T-helper 1 cell treated with Interleukin-12 subunit alpha and Interleukin-12 subunit beta and Interleukin-4 antibody, amounts not matched to agents 30 μg/mL and 1 μg/mL, for 36 hours (primary cell): ENCODE data around the gene ATXN8OS.
"Not testable (repeated sequence)": the region's sequence is repeated elsewhere in the genome, so short reads cannot be mapped to it uniquely, and the experiment has no call there.

Source experiments
- H3K27ac Mint-ChIP-seq: one replicate; pipeline ENCODE4 v1.8.0; 2021; ENCODE audit warnings: mild to moderate bottlenecking, mixed read lengths
- H3K27me3 Mint-ChIP-seq: one replicate; pipeline ENCODE4 v1.8.0; 2021; ENCODE audit warnings: low read depth, mixed read lengths
- H3K36me3 Mint-ChIP-seq: one replicate; pipeline ENCODE4 v1.8.0; 2021; ENCODE audit warnings: low read depth, mixed read lengths
- H3K4me1 Mint-ChIP-seq: one replicate; pipeline ENCODE4 v1.8.0; 2021; ENCODE audit warnings: low read depth, mixed read lengths
- H3K4me3 Mint-ChIP-seq: one replicate; pipeline ENCODE4 v1.8.0; 2021; ENCODE audit warnings: mild to moderate bottlenecking, moderate library complexity, mixed read lengths
- H3K9me3 Mint-ChIP-seq: one replicate; pipeline ENCODE4 v1.8.0; 2021; ENCODE audit warnings: mixed read lengths

The ATXN8OS gene

GRCh38 chr13:70107498-70108281, at the start of gene ATXN8OS:
Gene ATXN8OS, plus strand, starts transcription at chr13:70107826.
- no peaks in the 10 kb centered on the region for H3K27me3 Mint-ChIP-seq
- peaks cover 6% of the 10 kb centered on the region for H3K9me3 Mint-ChIP-seq
- H3K4me1 Mint-ChIP-seq: no peaks in the 10 kb centered on the region
- no peaks in the 10 kb centered on the region for H3K36me3 Mint-ChIP-seq
- no peak within 1 kb of the TSS for H3K27ac Mint-ChIP-seq
- no peak within 1 kb of the TSS for H3K4me3 Mint-ChIP-seq

GRCh38 chr13:70080012-70080411, 27.6 kb upstream of the ATXN8OS start:
- Mint-ChIP-seq H3K27ac (no peak overlapping the region), H3K27me3 (no peaks in the 10 kb centered on the region), H3K4me3 (no peak overlapping the region), H3K4me1 (no peaks in the 10 kb centered on the region), H3K9me3 (peaks cover 6% of the 10 kb centered on the region), H3K36me3 (no peaks in the 10 kb centered on the region)

- H3K4me1 Mint-ChIP-seq: no peaks in the 10 kb centered on the region
- H3K27me3 Mint-ChIP-seq: no peaks in the 10 kb centered on the region
- no peak overlapping the region for H3K27ac Mint-ChIP-seq
- no peak overlapping the region for H3K4me3 Mint-ChIP-seq
- H3K36me3 Mint-ChIP-seq: no peaks in the 10 kb centered on the region
- H3K9me3 Mint-ChIP-seq: peaks cover 15% of the 10 kb centered on the region
Observed at GRCh38 chr13:70087247-70087646, 20.4 kb upstream of the ATXN8OS start.

- Mint-ChIP-seq H3K27me3 (no peaks in the 10 kb centered on the region), H3K4me3 (no peak overlapping the region), H3K9me3 (peaks cover 15% of the 10 kb centered on the region), H3K27ac (no peak overlapping the region), H3K4me1 (no peaks in the 10 kb centered on the region), H3K36me3 (no peaks in the 10 kb centered on the region)
Observed at GRCh38 chr13:70088926-70089325, 18.7 kb upstream of the ATXN8OS start.

GRCh38 chr13:70090036-70090723, 17.4 kb upstream of the ATXN8OS start:
- Mint-ChIP-seq H3K9me3 (peaks cover 11% of the 10 kb centered on the region), H3K27ac (no peak overlapping the region), H3K4me3 (no peak overlapping the region), H3K36me3 (no peaks in the 10 kb centered on the region), H3K4me1 (no peaks in the 10 kb centered on the region), H3K27me3 (no peaks in the 10 kb centered on the region)

GRCh38 chr13:70098669-70099068, 9.0 kb upstream of the ATXN8OS start:
- Mint-ChIP-seq H3K36me3 (no peaks in the 10 kb centered on the region), H3K27me3 (no peaks in the 10 kb centered on the region)

GRCh38 chr13:70104481-70104880, 3.1 kb upstream of the ATXN8OS start:
- Mint-ChIP-seq H3K4me1 (no peaks in the 10 kb centered on the region), H3K27ac (no peak overlapping the region), H3K36me3 (no peaks in the 10 kb centered on the region), H3K9me3 (peaks cover 6% of the 10 kb centered on the region), H3K4me3 (no peak overlapping the region), H3K27me3 (no peaks in the 10 kb centered on the region)

More at GRCh38 chr13:70098669-70099068, 9.0 kb upstream of the ATXN8OS start:
- Mint-ChIP-seq H3K9me3 (no peaks in the 10 kb centered on the region), H3K4me1 (no peaks in the 10 kb centered on the region), H3K4me3 (no peak overlapping the region), H3K27ac (no peak overlapping the region)

- peaks cover 6% of the 10 kb centered on the region for H3K9me3 Mint-ChIP-seq
- no peak overlapping the region for H3K27ac Mint-ChIP-seq
- no peaks in the 10 kb centered on the region for H3K36me3 Mint-ChIP-seq
- H3K4me1 Mint-ChIP-seq: no peaks in the 10 kb centered on the region
- no peak overlapping the region for H3K4me3 Mint-ChIP-seq
- H3K27me3 Mint-ChIP-seq: no peaks in the 10 kb centered on the region
Observed at GRCh38 chr13:70107125-70107497, 515 bp upstream of the ATXN8OS start.

- Mint-ChIP-seq H3K4me3 (no peak within 1 kb of the TSS), H3K36me3 (no peaks in the 10 kb centered on the region), H3K27ac (no peak within 1 kb of the TSS), H3K9me3 (peaks cover 6% of the 10 kb centered on the region), H3K27me3 (no peaks in the 10 kb centered on the region), H3K4me1 (no peaks in the 10 kb centered on the region)
Observed at GRCh38 chr13:70108356-70109105, 905 bp downstream of the ATXN8OS start, which contains the start of gene KLHL1. Gene KLHL1, minus strand, starts transcription at chr13:70108452. Its CDS starts 753 bp downstream, at chr13:70107699.

GRCh38 chr13:70117338-70117905, 9.8 kb downstream of the ATXN8OS start:
- no peaks in the 10 kb centered on the region for H3K4me1 Mint-ChIP-seq
- no peaks in the 10 kb centered on the region for H3K27me3 Mint-ChIP-seq
- no peaks in the 10 kb centered on the region for H3K36me3 Mint-ChIP-seq
- H3K4me3 Mint-ChIP-seq: no peak overlapping the region
- no peak overlapping the region for H3K27ac Mint-ChIP-seq
- H3K9me3 Mint-ChIP-seq: peaks cover 3% of the 10 kb centered on the region

GRCh38 chr13:70125693-70126092, 18.1 kb downstream of the ATXN8OS start:
- Mint-ChIP-seq H3K9me3 (peaks cover 10% of the 10 kb centered on the region), H3K4me3 (no peak overlapping the region), H3K4me1 (no peaks in the 10 kb centered on the region), H3K27me3 (no peaks in the 10 kb centered on the region), H3K27ac (no peak overlapping the region), H3K36me3 (no peaks in the 10 kb centered on the region)

GRCh38 chr13:70128098-70128497, 20.5 kb downstream of the ATXN8OS start:
- H3K4me3 Mint-ChIP-seq: no peak overlapping the region
- H3K27me3 Mint-ChIP-seq: no peaks in the 10 kb centered on the region
- H3K9me3 Mint-ChIP-seq: peaks cover 9% of the 10 kb centered on the region
- no peak overlapping the region for H3K27ac Mint-ChIP-seq
- H3K4me1 Mint-ChIP-seq: no peaks in the 10 kb centered on the region
- no peaks in the 10 kb centered on the region for H3K36me3 Mint-ChIP-seq

- not testable (repeated sequence) for H3K36me3 Mint-ChIP-seq, H3K4me3 Mint-ChIP-seq
Observed at GRCh38 chr13:70142658-70143057, 35.0 kb downstream of the ATXN8OS start.

GRCh38 chr13:70162141-70162540, 54.5 kb downstream of the ATXN8OS start:
- no peaks in the 10 kb centered on the region for H3K36me3 Mint-ChIP-seq
- no peaks in the 10 kb centered on the region for H3K27me3 Mint-ChIP-seq
- H3K9me3 Mint-ChIP-seq: peaks cover 25% of the 10 kb centered on the region
- no peaks in the 10 kb centered on the region for H3K4me1 Mint-ChIP-seq
- H3K27ac Mint-ChIP-seq: no peak overlapping the region
- no peak overlapping the region for H3K4me3 Mint-ChIP-seq

More at GRCh38 chr13:70142658-70143057, 35.0 kb downstream of the ATXN8OS start:
- H3K27ac Mint-ChIP-seq, H3K4me1 Mint-ChIP-seq, H3K9me3 Mint-ChIP-seq, H3K27me3 Mint-ChIP-seq: not testable (repeated sequence)
